Activated CD8-positive, alpha-beta T cell treated with anti-CD3 and anti-CD28 coated beads, Interleukin-2, amount 10 ng/mL, durations not matched to agents 7 days and 5 days (primary cell): ENCODE data around the gene SETBP1. TPM values are rescaled to one million over a fixed set of nuclear protein-coding genes. Genes with fewer than 3 reads are reported as not detected.

Source experiments
- ATAC-seq: fragments of 150-1000 bp; cut with Tn5 transposase; one replicate; pipeline ENCODE4 v1.10.0; 2021; ENCODE audit warnings: moderate library complexity
- CTCF ChIA-PET: fragments of 350-600 bp; sonication (Branson Sonifier 250); formaldehyde crosslinking; loops from one replicate; lab custom pipeline; 2021; ENCODE audit warnings: antibody characterized with exemption; lab: Charles Lee
- POLR2A ChIA-PET: fragments of 350-600 bp; sonication (Branson Sonifier 250); formaldehyde crosslinking; loops from one replicate; lab custom pipeline; 2021; ENCODE audit warnings: antibody characterized with exemption; lab: Charles Lee
- DNase-seq: peaks from one replicate; pipeline ENCODE4 v3.0.0-alpha.2; 2020
- H3K27ac Mint-ChIP-seq: one replicate; pipeline ENCODE4 v1.8.0; 2021; ENCODE audit warnings: mild to moderate bottlenecking, mixed read lengths
- H3K27me3 Mint-ChIP-seq: one replicate; pipeline ENCODE4 v1.8.0; 2021; ENCODE audit warnings: low read depth, mixed read lengths
- H3K36me3 Mint-ChIP-seq: one replicate; pipeline ENCODE4 v1.8.0; 2021; ENCODE audit warnings: low read depth, mixed read lengths
- H3K4me1 Mint-ChIP-seq: one replicate; pipeline ENCODE4 v1.8.0; 2021; ENCODE audit warnings: low read depth, mixed read lengths
- H3K4me3 Mint-ChIP-seq: one replicate; pipeline ENCODE4 v1.8.0; 2021; ENCODE audit warnings: mild to moderate bottlenecking, mixed read lengths
- H3K9me3 Mint-ChIP-seq: one replicate; pipeline ENCODE4 v1.8.0; 2022; ENCODE audit warnings: mixed read lengths; ENCODE audit not compliant: insufficient read depth
- total RNA-seq, 2 experiments: library from RNA; stranded (reverse); gene quantifications; one replicate each; pipeline ENCODE4 v1.2.3, GENCODE V29; 2021

Gene SETBP1
- total RNA-seq, 2 experiments from 2014 or later = 7.0 to 8.4 TPM

DNA sequence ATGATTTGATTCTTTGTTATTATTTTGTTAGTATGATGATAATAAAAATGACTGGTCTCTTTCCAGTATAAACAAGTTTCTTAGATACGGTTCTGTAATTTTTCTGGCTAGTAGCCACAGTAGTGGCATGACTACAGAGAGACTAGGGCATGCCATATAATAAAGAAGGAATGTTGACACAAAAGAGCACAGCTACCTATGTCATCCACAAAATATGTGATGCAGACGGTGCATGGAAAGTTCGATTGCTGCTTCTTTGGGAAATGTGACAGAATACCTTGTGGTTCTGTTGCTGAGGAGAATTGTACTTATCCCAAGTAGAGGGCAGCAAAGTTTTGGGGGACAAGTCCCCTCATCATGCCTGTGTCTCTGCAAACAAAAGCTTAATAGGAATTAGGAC, 26.1 kb upstream of the SETBP1 start:
- H3K4me1 Mint-ChIP-seq = no peaks in the 10 kb centered on the region
- no peaks in the 10 kb centered on the region for H3K27me3 Mint-ChIP-seq
- ChIA-PET POLR2A (interaction anchor here (0.6 kb wide), 1 partner anchor 42 kb away, joined by 3 read pairs; no protein-coding TSS in a partner anchor), CTCF (no interaction called here)
- DNase-seq = no peak
- no peak overlapping the region for H3K27ac Mint-ChIP-seq
- H3K9me3 Mint-ChIP-seq = no peaks in the 10 kb centered on the region
- H3K36me3 Mint-ChIP-seq = no peaks in the 10 kb centered on the region
- no peak overlapping the region for H3K4me3 Mint-ChIP-seq
- ATAC-seq = no peak

DNA sequence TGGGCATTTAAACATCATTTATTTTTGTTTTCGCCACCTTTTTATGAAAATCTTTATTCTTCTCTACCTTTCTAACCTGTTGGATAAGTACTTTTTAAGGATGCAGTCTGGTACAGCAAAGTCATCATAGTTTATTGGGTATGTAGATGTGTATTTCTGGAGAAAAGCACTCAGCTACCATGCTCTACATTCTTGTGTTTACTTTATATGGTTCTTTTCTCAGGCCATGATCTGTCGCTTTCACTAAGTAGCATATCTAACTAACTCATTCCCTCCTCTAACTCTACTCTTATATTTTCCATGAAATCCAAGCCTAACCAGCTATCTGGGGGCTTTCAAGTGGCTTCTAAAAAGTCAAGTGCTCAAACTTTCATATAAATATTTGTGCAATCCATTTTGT, 25.3 kb upstream of the SETBP1 start:
- H3K36me3 Mint-ChIP-seq = no peaks in the 10 kb centered on the region
- no peaks in the 10 kb centered on the region for H3K4me1 Mint-ChIP-seq
- H3K27ac Mint-ChIP-seq = no peak overlapping the region
- DNase-seq (no peak), ATAC-seq (no peak)
- H3K9me3 Mint-ChIP-seq = no peaks in the 10 kb centered on the region
- H3K4me3 Mint-ChIP-seq = no peak overlapping the region
- no peaks in the 10 kb centered on the region for H3K27me3 Mint-ChIP-seq
- CTCF ChIA-PET = interaction anchor here (0.6 kb wide), 1 partner anchor 524 kb away, joined by 3 read pairs; no protein-coding TSS in a partner anchor
- POLR2A ChIA-PET = interaction anchor here (0.6 kb wide), 1 partner anchor 43 kb away, joined by 3 read pairs; no protein-coding TSS in a partner anchor

DNA sequence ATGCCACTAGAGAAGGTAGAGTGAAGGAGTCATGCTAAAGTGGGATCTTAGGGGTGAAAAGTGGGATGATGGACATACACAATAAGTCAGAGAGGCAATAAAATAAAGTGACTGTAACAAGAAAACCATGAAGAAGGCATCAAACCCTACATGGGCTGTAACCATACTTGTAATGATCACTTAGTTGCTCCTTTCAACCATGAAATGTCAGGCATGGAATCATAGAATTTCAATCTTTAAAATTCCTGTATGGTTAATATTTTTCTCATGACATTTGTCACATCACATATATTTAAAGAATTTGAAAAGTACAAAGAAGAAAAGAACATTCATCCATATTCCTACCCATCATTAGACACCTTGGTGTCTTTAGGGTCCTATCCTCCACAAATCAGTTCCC, 20.9 kb upstream of the SETBP1 start:
- ATAC-seq (no peak), DNase-seq (no peak)
- peaks cover 5% of the 10 kb centered on the region for H3K27me3 Mint-ChIP-seq
- no peaks in the 10 kb centered on the region for H3K9me3 Mint-ChIP-seq
- H3K4me3 Mint-ChIP-seq = no peak overlapping the region
- H3K4me1 Mint-ChIP-seq = no peaks in the 10 kb centered on the region
- no peaks in the 10 kb centered on the region for H3K36me3 Mint-ChIP-seq
- ChIA-PET POLR2A (no interaction called here), CTCF (no interaction called here)
- H3K27ac Mint-ChIP-seq = no peak overlapping the region

DNA sequence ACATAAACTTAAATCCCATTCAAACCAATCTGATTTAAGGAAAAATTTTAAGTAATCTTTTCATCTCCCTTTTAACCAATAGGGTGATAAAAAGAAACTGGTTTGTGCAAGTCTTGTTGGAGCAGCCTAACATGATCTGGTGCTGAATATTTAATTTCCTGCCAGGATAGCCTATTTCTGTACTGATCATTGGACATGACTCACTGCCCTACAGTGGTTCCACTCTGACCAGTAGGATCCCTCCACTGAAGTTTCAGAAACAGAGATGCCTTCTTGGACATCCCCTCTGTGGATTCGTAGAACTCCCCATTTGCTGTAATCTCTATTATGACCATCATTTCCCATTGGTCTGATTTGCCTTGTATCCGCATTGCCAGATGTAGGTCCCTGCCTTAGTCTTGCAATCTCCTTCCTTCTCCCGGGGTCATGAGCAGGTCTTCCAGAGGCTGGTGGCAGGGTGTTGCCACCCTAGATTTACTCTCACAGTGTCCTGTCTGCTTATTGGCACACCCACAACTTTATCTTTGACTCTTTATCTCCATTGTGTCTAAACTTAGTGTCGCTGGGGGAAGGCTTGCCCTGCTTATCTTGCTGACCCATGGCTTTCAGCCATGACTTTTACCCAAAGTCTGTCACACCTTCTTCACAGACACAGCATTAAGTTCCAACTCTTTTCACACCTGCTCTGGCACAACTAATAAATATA, 12.3 kb upstream of the SETBP1 start:
- Mint-ChIP-seq H3K27me3 (peaks cover 41% of the 10 kb centered on the region), H3K9me3 (no peaks in the 10 kb centered on the region), H3K4me3 (no peak overlapping the region), H3K4me1 (no peaks in the 10 kb centered on the region), H3K36me3 (no peaks in the 10 kb centered on the region), H3K27ac (no peak overlapping the region)
- ChIA-PET POLR2A (no interaction called here), CTCF (no interaction called here)
- no peak for DNase-seq
- ATAC-seq = no peak

DNA sequence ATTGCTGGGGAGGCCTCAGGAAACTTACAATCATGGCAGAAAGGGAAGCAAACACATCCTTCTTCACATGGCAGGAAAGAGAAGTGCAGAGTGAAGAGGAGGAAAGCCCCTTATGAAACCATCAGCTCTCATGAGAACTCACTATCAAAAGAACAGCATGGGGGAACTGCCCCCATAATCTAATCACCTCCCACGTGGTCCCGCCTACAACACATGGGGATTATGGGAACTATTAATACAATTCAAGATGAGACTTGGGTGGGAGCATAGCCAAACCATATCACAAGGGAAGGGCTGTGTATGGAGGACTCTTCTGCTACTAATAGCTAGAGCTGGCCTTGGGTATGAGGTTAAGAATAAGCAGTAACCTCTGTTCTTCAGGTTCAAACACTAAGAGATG, 8.8 kb upstream of the SETBP1 start:
- DNase-seq (no peak), ATAC-seq (no peak)
- no peak overlapping the region for H3K4me3 Mint-ChIP-seq
- no peaks in the 10 kb centered on the region for H3K9me3 Mint-ChIP-seq
- H3K27ac Mint-ChIP-seq = no peak overlapping the region
- ChIA-PET CTCF (no interaction called here), POLR2A (no interaction called here)
- H3K27me3 Mint-ChIP-seq = peaks cover 48% of the 10 kb centered on the region
- H3K36me3 Mint-ChIP-seq = no peaks in the 10 kb centered on the region
- H3K4me1 Mint-ChIP-seq = no peaks in the 10 kb centered on the region

DNA sequence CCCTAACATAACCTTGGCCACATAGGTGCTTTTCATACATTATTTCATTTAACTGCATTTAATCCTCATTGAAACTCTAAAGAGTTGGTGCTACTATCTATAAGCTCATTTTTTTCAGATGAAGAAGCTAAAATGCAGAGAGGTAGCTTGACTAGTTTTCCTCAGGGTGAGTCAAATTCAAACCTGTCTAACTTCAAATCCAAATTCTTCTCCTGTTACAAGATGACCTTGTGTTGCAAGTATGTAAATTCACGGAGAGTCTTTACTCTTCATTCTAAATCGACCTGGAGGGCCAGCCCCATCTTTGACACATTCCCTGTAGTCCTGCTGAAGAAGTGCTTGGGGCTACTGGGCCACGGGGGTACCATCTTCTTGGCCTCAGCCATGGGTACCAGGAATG, 8.2 kb upstream of the SETBP1 start:
- Mint-ChIP-seq H3K36me3 (no peaks in the 10 kb centered on the region), H3K27ac (no peak overlapping the region), H3K4me1 (peaks cover 2% of the 10 kb centered on the region), H3K4me3 (no peak overlapping the region), H3K27me3 (peaks cover 43% of the 10 kb centered on the region), H3K9me3 (no peaks in the 10 kb centered on the region)
- ChIA-PET POLR2A (no interaction called here), CTCF (no interaction called here)
- DNase-seq (no peak), ATAC-seq (no peak)

DNA sequence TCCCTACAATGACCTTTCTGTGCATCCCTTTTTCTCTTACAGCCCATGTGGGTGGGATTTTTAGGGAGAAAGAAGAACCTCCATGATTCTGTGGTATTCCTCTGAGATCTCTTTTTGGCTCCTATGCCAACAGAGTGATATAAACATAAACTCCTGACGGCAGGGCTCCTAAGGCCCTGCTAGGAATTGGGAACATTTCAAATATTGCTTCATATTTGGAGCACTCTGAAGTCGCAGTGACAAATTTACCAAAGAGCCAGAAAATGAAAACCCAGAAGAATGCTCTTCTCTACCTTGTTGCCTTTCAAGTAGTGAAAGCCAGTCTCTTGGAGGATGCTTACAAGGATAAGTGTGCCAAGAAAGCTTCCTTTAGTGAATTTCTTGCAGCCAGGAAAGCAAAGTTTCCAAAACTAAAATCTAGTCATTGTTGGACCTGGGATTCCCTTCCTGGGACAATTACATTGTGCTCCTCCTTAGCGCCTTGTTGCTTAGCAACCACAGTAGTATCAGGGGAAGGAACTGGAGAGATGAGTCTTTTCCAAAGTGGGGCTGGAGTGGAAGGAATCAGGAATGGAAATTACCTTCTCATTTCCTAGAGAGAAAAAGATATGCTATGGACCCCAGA, 7.3 kb upstream of the SETBP1 start:
- Mint-ChIP-seq H3K9me3 (no peaks in the 10 kb centered on the region), H3K27me3 (peaks cover 43% of the 10 kb centered on the region), H3K36me3 (no peaks in the 10 kb centered on the region), H3K4me3 (no peak overlapping the region), H3K4me1 (peaks cover 8% of the 10 kb centered on the region), H3K27ac (no peak overlapping the region)
- ATAC-seq (no peak), DNase-seq (no peak)
- POLR2A ChIA-PET = no interaction called here
- CTCF ChIA-PET = no interaction called here

DNA sequence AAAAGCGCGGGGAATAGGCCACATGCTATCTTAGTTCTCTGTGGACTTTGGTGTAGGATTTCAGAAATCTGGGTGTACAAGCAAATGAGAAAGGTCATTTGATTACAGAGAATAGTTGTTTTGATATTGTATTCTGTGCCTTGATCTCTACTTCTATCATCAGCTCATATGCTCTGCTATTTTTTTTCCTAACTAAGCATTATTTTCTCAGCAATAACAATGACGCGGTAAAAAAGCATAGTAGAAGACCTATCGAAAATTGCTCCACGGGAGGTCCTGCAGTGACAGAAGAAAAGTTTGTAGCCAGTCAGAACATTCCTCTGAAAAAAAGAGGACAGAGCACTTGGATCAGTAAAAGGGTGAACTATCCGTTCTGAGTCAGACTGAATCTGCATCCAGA, 2.8 kb upstream of the SETBP1 start:
- H3K4me1 Mint-ChIP-seq = peaks cover 12% of the 10 kb centered on the region
- peaks cover 26% of the 10 kb centered on the region for H3K27me3 Mint-ChIP-seq
- ChIA-PET POLR2A (no interaction called here), CTCF (interaction anchor here (1.0 kb wide), 1 partner anchor 140 kb away, joined by 3 read pairs; no protein-coding TSS in a partner anchor)
- H3K27ac Mint-ChIP-seq = no peak overlapping the region
- peaks cover 2% of the 10 kb centered on the region for H3K36me3 Mint-ChIP-seq
- no peak overlapping the region for H3K4me3 Mint-ChIP-seq
- H3K9me3 Mint-ChIP-seq = no peaks in the 10 kb centered on the region
- no peak for ATAC-seq
- DNase-seq = no peak

DNA sequence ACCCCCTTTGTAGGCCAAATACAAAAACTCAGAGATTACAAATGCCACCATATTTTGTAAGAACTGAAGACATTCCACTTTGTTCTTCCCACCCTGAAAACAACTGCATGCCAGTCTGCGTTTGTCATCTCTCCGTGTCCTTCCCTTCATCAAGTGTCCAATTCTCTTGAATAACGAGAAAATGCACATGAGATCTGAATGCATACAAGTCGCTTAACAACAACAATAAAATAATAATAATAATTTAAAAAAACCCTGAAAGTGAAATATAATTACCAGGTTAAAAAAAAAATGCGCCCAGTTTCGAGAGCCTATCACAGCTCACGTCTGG, 2.0 kb upstream of the SETBP1 start:
- peaks cover 12% of the 10 kb centered on the region for H3K4me1 Mint-ChIP-seq

DNA sequence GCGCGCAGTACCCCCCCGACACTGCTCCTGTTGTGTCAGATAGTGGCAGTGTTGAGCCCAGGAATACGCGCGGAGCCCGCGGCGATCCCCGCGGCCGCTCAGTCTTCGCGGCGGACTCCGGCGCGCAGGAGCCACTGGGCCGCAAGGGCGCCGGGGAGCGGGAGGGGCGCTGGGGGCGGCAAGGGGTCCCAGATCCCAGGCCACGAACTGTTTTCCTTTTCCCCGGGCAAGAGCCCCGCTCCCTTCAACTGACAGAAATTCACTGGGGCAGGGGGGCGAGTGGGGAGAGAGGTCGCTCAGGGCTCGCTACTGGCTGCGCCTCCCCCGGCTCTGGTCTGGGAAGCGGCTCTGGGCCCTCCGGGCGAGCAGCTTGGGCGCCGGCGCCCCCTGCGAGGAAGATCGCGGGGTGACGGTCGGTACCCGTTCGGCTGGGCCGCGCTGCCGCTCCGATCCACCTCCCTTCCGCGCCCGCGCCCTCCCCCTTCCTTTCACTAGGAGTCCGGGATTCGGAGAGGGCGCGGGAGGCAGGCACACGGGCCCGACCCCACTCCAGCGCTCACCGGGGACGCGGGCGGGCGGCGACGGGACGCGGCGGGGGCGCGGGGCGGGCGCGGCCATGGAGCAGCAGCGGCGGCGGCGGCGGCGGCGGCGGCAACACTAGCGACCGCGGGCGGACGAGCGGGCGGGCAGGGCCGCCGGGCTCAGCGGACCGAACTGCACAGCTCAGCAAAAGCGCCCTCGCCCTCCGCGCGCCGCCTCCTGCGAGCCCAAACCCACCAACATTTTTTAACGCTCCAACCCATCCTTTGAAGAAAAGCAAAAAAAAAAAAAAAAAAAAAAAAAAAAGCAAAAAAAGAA, 1.4 kb upstream of the SETBP1 start:
- Mint-ChIP-seq H3K9me3 (no peaks in the 10 kb centered on the region), H3K4me1 (peaks cover 12% of the 10 kb centered on the region), H3K4me3 (peak overlapping the region; percentile 38), H3K27me3 (peaks cover 27% of the 10 kb centered on the region), H3K36me3 (peaks cover 2% of the 10 kb centered on the region), H3K27ac (no peak overlapping the region)
- DNase-seq (peak; percentile 84), ATAC-seq (peak; percentile 93)
- ChIA-PET CTCF (interaction anchor here (0.5 to 1.9 kb wide), 12 partner anchors 23 to 533 kb away, joined by 3 to 11 read pairs (median 3); no protein-coding TSS in a partner anchor), POLR2A (interaction anchor here (0.6 to 1.0 kb wide), 2 partner anchors 42 to 80 kb away, joined by 4 read pairs; no protein-coding TSS in a partner anchor)

More for the DNA sequence above, 2.0 kb upstream of the SETBP1 start:
- peaks cover 2% of the 10 kb centered on the region for H3K36me3 Mint-ChIP-seq
- H3K9me3 Mint-ChIP-seq = no peaks in the 10 kb centered on the region
- POLR2A ChIA-PET = interaction anchor here (0.6 to 1.0 kb wide), 2 partner anchors 41 to 81 kb away, joined by 4 read pairs; no protein-coding TSS in a partner anchor
- DNase-seq = no peak
- peaks cover 27% of the 10 kb centered on the region for H3K27me3 Mint-ChIP-seq
- H3K4me3 Mint-ChIP-seq = peak overlapping the region; percentile 38
- no peak overlapping the region for H3K27ac Mint-ChIP-seq
- no peak for ATAC-seq
- CTCF ChIA-PET = interaction anchor here (0.5 to 1.9 kb wide), 11 partner anchors 23 to 534 kb away, joined by 3 to 11 read pairs (median 3); no protein-coding TSS in a partner anchor

DNA sequence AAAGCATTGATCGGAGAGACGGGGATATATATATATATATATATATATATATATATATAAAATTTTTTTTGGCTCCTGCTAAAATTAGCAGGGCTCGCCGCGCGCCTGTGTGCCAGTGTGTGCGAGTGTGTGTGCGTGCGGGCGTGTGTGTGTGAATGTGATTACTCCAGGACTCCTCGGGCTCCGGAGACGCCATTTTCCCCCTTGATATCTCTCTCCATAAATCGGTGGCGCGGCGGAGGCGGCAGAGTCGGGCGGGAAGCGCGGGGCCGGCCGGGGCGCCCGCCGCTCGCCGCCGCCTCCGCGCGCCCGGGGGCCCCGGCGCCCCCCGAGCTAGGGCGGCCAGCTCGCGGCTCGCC, 795 bp upstream of the SETBP1 start:
- ATAC-seq = peak; percentile 17
- H3K27ac Mint-ChIP-seq = no peak overlapping the region
- POLR2A ChIA-PET = no interaction called here

More for the DNA sequence above, 795 bp upstream of the SETBP1 start:
- Mint-ChIP-seq H3K4me3 (no peak overlapping the region), H3K9me3 (no peaks in the 10 kb centered on the region), H3K36me3 (peaks cover 2% of the 10 kb centered on the region), H3K4me1 (peaks cover 12% of the 10 kb centered on the region), H3K27me3 (peaks cover 25% of the 10 kb centered on the region)
- peak; percentile 52 for DNase-seq
- CTCF ChIA-PET = interaction anchor here (0.9 to 1.9 kb wide), 3 partner anchors 49 to 293 kb away, joined by 3 to 11 read pairs (median 6); no protein-coding TSS in a partner anchor
